CD14-positive monocyte (primary cell): ENCODE data around the gene ACTL8. TPM values are rescaled to one million over a fixed set of nuclear protein-coding genes. Genes with fewer than 3 reads are reported as not detected.

Experiments
- DNase-seq, 3 donors: peaks; one replicate each; pipeline ENCODE4 v3.0.0-alpha.2; 2011 to 2022
- H2AFZ ChIP-seq: 2 replicates; pipeline ENCODE4 v1.6.0; 2012; ENCODE audit warnings: mild to moderate bottlenecking, low read depth, low read length, inconsistent platforms; ENCODE audit not compliant: insufficient read depth, poor library complexity, severe bottlenecking
- H3K27ac ChIP-seq, 2 donors: 1 replicate in 1 of 2; 2 replicates in 1 of 2; pipeline ENCODE4 v1.5.1; 2012 to 2013; ENCODE audit warnings: low read length in 2 of 2, control low read depth in 1 of 2, inconsistent platforms in 1 of 2, low read depth in 1 of 2, mild to moderate bottlenecking in 1 of 2
- H3K27me3 ChIP-seq, 2 donors: one replicate each; pipeline versions ENCODE4 v1.6.0 to v1.6.1; 2011 to 2013; ENCODE audit warnings: low read length in 2 of 2; ENCODE audit not compliant: control insufficient read depth in 2 of 2, insufficient read depth in 2 of 2
- H3K36me3 ChIP-seq, 2 donors: replicated peaks in 1 of 2; 1 replicate in 1 of 2; 2 replicates in 1 of 2; pipeline versions ENCODE4 v1.5.1 to v1.6.1; 2012 to 2013; ENCODE audit warnings: low read length in 2 of 2, control low read depth in 1 of 2, inconsistent platforms in 1 of 2, mild to moderate bottlenecking in 1 of 2; ENCODE audit not compliant: insufficient read depth in 2 of 2, control insufficient read depth in 1 of 2
- H3K4me1 ChIP-seq, 2 donors: 1 replicate in 1 of 2; 2 replicates in 1 of 2; pipeline versions ENCODE4 v1.5.1 to v1.6.1; 2012 to 2013; ENCODE audit warnings: low read length in 2 of 2, control low read depth in 1 of 2, inconsistent platforms in 1 of 2, mild to moderate bottlenecking in 1 of 2, moderate library complexity in 1 of 2; ENCODE audit not compliant: insufficient read depth in 2 of 2, control insufficient read depth in 1 of 2
- H3K4me2 ChIP-seq: replicated peaks from 2 replicates; pipeline ENCODE3; 2012; ENCODE audit warnings: low read length, moderate library complexity, mild to moderate bottlenecking; ENCODE audit not compliant: poor library complexity, severe bottlenecking; ENCODE audit errors: extremely low read depth
- H3K4me3 ChIP-seq, 3 experiments: fragments of 200-600 bp in 1 of 3; sonication (generic) in 1 of 3; replicated peaks in 1 of 3; 1 replicate in 2 of 3; 2 replicates in 1 of 3; pipeline ENCODE4 v1.5.1; 2011 to 2013; ENCODE audit warnings: low read length in 3 of 3, mild to moderate bottlenecking in 3 of 3, control low read depth in 2 of 3, low read depth in 2 of 3, inconsistent platforms in 1 of 3, moderate library complexity in 1 of 3
- H3K79me2 ChIP-seq: 2 replicates; pipeline ENCODE4 v1.6.0; 2012; ENCODE audit warnings: mild to moderate bottlenecking, control low read depth, inconsistent platforms, low read length, moderate library complexity; ENCODE audit not compliant: insufficient read depth
- H3K9ac ChIP-seq: 2 replicates; pipeline ENCODE4 v1.6.0; 2017; ENCODE audit warnings: low read length, mild to moderate bottlenecking; ENCODE audit not compliant: insufficient read depth, poor library complexity, severe bottlenecking
- H3K9me3 ChIP-seq, 2 donors: replicated peaks in 1 of 2; 1 replicate in 1 of 2; 2 replicates in 1 of 2; pipeline versions ENCODE4 v1.5.1 to v1.6.1; 2012 to 2013; ENCODE audit warnings: low read length in 2 of 2, control low read depth in 1 of 2; ENCODE audit not compliant: control insufficient read depth in 1 of 2, insufficient read depth in 1 of 2
- H4K20me1 ChIP-seq: 2 replicates; pipeline ENCODE4 v1.6.0; 2012; ENCODE audit warnings: mild to moderate bottlenecking, low read length, control low read depth, moderate library complexity; ENCODE audit not compliant: insufficient read depth
- H3K27ac Mint-ChIP-seq, 7 donors: one replicate each; pipeline ENCODE4 v1.8.0; 2020; ENCODE audit warnings: mild to moderate bottlenecking in 7 of 7, mixed read lengths in 7 of 7, moderate library complexity in 6 of 7, inconsistent platforms in 2 of 7
- H3K27me3 Mint-ChIP-seq, 3 donors: one replicate each; pipeline ENCODE4 v1.8.0; 2021 to 2022; ENCODE audit warnings: low read depth in 3 of 3, mild to moderate bottlenecking in 3 of 3, mixed read lengths in 3 of 3, moderate library complexity in 3 of 3, inconsistent platforms in 1 of 3
- H3K36me3 Mint-ChIP-seq, 2 donors: one replicate each; pipeline ENCODE4 v1.8.0; 2020; ENCODE audit warnings: mixed read lengths in 2 of 2, inconsistent platforms in 1 of 2, mild to moderate bottlenecking in 1 of 2
- H3K4me1 Mint-ChIP-seq: one replicate; pipeline ENCODE4 v1.8.0; 2020; ENCODE audit warnings: mild to moderate bottlenecking, mixed read lengths
- H3K4me3 Mint-ChIP-seq, 2 donors: one replicate each; pipeline ENCODE4 v1.8.0; 2020; ENCODE audit warnings: mild to moderate bottlenecking in 2 of 2, mixed read lengths in 2 of 2, moderate library complexity in 1 of 2
- H3K9me3 Mint-ChIP-seq, 7 donors: one replicate each; pipeline ENCODE4 v1.8.0; 2020 to 2022; ENCODE audit warnings: mixed read lengths in 7 of 7, mild to moderate bottlenecking in 6 of 7, moderate library complexity in 6 of 7, inconsistent platforms in 2 of 7
- WGBS: methylation state at CpG from one replicate; pipeline ENCODE4 v1.1.5; 2013; ENCODE audit warnings: missing lambda C conversion rate; ENCODE audit not compliant: insufficient coverage; 5-methylcytosine and 5-hydroxymethylcytosine counted together
- intact Hi-C, 2 donors: fragments of 100-400 bp; cut with micrococcal nuclease; formaldehyde crosslinking; loops; one replicate each; pipeline versions ENCODE4 v1.15.0 to v1.15.1; 2023
- polyA plus RNA-seq, 3 donors: library from polyadenylated mRNA; depleted of rRNA in 1 of 3; unstranded in 2 of 3; stranded (reverse) in 1 of 3; fragments of 300-500 nt in 2 of 3; fragments of >200 nt in 1 of 3; fragmentation: Illumina TruSeq in 2 of 3; gene quantifications; 1 replicate in 2 of 3; 2 replicates in 1 of 3; pipeline ENCODE4 v1.2.3, GENCODE V29; 2012 to 2021
- TF ChIP-seq, protein P1 (sequence below): fragments of 200-600 bp; IDR thresholded peaks from one replicate; pipeline ENCODE4 v1.8.0; 2022; ENCODE audit warnings: antibody characterized with exemption, mild to moderate bottlenecking

The ACTL8 gene
- polyA plus RNA-seq, 3 donors, result not detected

DNA sequence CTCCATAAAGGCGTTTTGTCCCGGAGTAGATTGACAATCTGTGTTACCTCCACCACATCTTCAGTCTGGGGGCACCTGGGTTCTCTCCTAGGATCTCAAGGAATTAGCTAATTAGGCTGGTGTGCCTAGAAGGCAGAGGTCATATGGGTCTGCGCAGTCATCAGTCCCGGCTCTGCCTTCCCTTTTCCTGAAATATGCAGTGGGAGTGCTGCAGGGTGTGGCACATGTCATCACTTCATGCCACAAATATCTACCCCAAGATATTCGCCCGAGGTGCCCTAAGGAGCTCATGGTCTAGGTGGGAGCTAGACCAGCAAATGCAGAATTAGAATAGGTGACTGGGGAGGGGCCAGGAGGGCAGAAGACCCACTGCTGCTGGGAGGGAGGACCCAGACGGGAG is 42.9 kb downstream of the ACTL8 start:
- Histone ChIP-seq H3K4me1 (peaks cover 3% of the 10 kb centered on the region in 2 donors), H3K4me3 (no peak overlapping the region), H3K9me3 (no peaks in the 10 kb centered on the region), H3K79me2 (no peaks in the 10 kb centered on the region), H3K4me2 (no peak overlapping the region), H2AFZ (no peak overlapping the region), H3K9ac (no peak overlapping the region), H3K27ac (no peak overlapping the region), H3K27me3 (peaks cover 0 to 3% of the 10 kb centered on the region in 2 donors), H3K36me3 (no peaks in the 10 kb centered on the region), H4K20me1 (no peaks in the 10 kb centered on the region)
- 73% methylated on average over 1 of the region's 7 CpGs for WGBS
- H3K9me3 Mint-ChIP-seq, result peaks cover 0 to 3% (median 0%) of the 10 kb centered on the region in 7 donors
- no peak overlapping the region for H3K4me3 Mint-ChIP-seq
- no peak for DNase-seq
- H3K4me1 Mint-ChIP-seq, result peaks cover 8% of the 10 kb centered on the region
- intact Hi-C loops, result no loop called here
- peaks cover 14 to 18% (median 17%) of the 10 kb centered on the region in 3 donors for H3K27me3 Mint-ChIP-seq
- no peaks in the 10 kb centered on the region for H3K36me3 Mint-ChIP-seq
- TF ChIP-seq, protein P1, sequence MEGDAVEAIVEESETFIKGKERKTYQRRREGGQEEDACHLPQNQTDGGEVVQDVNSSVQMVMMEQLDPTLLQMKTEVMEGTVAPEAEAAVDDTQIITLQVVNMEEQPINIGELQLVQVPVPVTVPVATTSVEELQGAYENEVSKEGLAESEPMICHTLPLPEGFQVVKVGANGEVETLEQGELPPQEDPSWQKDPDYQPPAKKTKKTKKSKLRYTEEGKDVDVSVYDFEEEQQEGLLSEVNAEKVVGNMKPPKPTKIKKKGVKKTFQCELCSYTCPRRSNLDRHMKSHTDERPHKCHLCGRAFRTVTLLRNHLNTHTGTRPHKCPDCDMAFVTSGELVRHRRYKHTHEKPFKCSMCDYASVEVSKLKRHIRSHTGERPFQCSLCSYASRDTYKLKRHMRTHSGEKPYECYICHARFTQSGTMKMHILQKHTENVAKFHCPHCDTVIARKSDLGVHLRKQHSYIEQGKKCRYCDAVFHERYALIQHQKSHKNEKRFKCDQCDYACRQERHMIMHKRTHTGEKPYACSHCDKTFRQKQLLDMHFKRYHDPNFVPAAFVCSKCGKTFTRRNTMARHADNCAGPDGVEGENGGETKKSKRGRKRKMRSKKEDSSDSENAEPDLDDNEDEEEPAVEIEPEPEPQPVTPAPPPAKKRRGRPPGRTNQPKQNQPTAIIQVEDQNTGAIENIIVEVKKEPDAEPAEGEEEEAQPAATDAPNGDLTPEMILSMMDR, result no peak
- H3K27ac Mint-ChIP-seq, result no peak overlapping the region

- H3K27me3 Mint-ChIP-seq, result peaks cover 11 to 18% (median 17%) of the 10 kb centered on the region in 3 donors
Observed at GRCh38 chr1:17798799-17799382, 43.8 kb downstream of the ACTL8 start.

More at GRCh38 chr1:17798799-17799382, 43.8 kb downstream of the ACTL8 start:
- Histone ChIP-seq H3K36me3 (no peaks in the 10 kb centered on the region), H3K79me2 (no peaks in the 10 kb centered on the region), H4K20me1 (no peaks in the 10 kb centered on the region), H2AFZ (no peak overlapping the region), H3K4me3 (no peak overlapping the region), H3K27ac (no peak overlapping the region), H3K9me3 (no peaks in the 10 kb centered on the region), H3K9ac (no peak overlapping the region), H3K4me1 (peaks cover 3% of the 10 kb centered on the region in 2 donors), H3K27me3 (peaks cover 0 to 3% of the 10 kb centered on the region in 2 donors), H3K4me2 (no peak overlapping the region)
- Mint-ChIP-seq H3K9me3 (peaks cover 0 to 5% (median 0%) of the 10 kb centered on the region in 7 donors), H3K36me3 (no peaks in the 10 kb centered on the region), H3K4me3 (no peak overlapping the region), H3K27ac (no peak overlapping the region), H3K4me1 (peaks cover 8% of the 10 kb centered on the region)
- TF ChIP-seq, protein P1, result no peak
- no peak for DNase-seq
- WGBS, result 84% methylated on average over 9 of the region's 16 CpGs
- intact Hi-C loops, result no loop called here
